Endothelial cell of umbilical vein (primary cell): ENCODE data around the gene PTGIR. TPM values are rescaled to one million over a fixed set of nuclear protein-coding genes. Genes with fewer than 3 reads are reported as not detected.

Experiments used
- BruUV-seq: library from RNA; stranded (reverse); fragments of 400-500 nt; replicated peaks from 2 replicates; lab custom pipeline; 2021; lab: Mats Ljungman, UMichigan
- CTCF ChIA-PET: fragments of 300-600, 350-600 bp; sonication (Branson Sonifier 250); formaldehyde crosslinking; loops from one replicate; lab custom pipeline; 2021; ENCODE audit warnings: antibody characterized with exemption, inconsistent platforms; lab: Charles Lee
- POLR2A ChIA-PET: fragments of 300-600, 350-600 bp; sonication (Branson Sonifier 250); formaldehyde crosslinking; loops from one replicate; lab custom pipeline; 2021; ENCODE audit warnings: antibody characterized with exemption, inconsistent platforms; lab: Charles Lee
- DNase-seq: peaks from one replicate; pipeline ENCODE4 v3.0.0-alpha.2; 2011; ENCODE audit warnings: low read depth, low spot score
- FAIRE-seq: peaks from 2 replicates; lab custom pipeline; 2011; peaks lifted over from hg19 to GRCh38; lab: Jason Lieb, UNC
- H2AFZ ChIP-seq: 2 replicates; pipeline ENCODE4 v1.6.0; 2012; ENCODE audit warnings: low read depth, low read length, control low read depth, inconsistent platforms
- H3K27ac ChIP-seq: 2 replicates; pipeline ENCODE4 v1.5.1; 2011; ENCODE audit warnings: low read depth, mild to moderate bottlenecking, control low read depth, low read length, moderate library complexity; ENCODE audit not compliant: insufficient read depth
- H3K27me3 ChIP-seq, 2 experiments: 2 replicates each; pipeline versions ENCODE4 v1.6.0 to v1.6.1; 2011; ENCODE audit warnings: low read length in 2 of 2, mixed read lengths in 1 of 2; ENCODE audit not compliant: control insufficient read depth in 2 of 2, insufficient read depth in 2 of 2
- H3K36me3 ChIP-seq, 2 experiments: 2 replicates in 1 of 2; 3 replicates in 1 of 2; pipeline ENCODE4 v1.5.1; 2011; ENCODE audit warnings: low read length in 2 of 2, mild to moderate bottlenecking in 1 of 2, moderate library complexity in 1 of 2; ENCODE audit not compliant: control insufficient read depth in 2 of 2, insufficient read depth in 2 of 2; ENCODE audit errors: extremely low read depth in 1 of 2
- H3K4me1 ChIP-seq: 3 replicates; pipeline ENCODE4 v1.5.1; 2011; ENCODE audit warnings: mild to moderate bottlenecking, low read length; ENCODE audit not compliant: control insufficient read depth, insufficient read depth; ENCODE audit errors: extremely low read depth
- H3K4me2 ChIP-seq: 2 replicates; pipeline ENCODE4 v1.6.1; 2011; ENCODE audit warnings: low read length, control low read depth, mixed read lengths; ENCODE audit not compliant: insufficient read depth
- H3K4me3 ChIP-seq, 3 experiments: fragments of 200-600 bp in 1 of 3; sonication (generic), shearing (Covaris generic) in 1 of 3; replicated peaks in 1 of 3; 2 replicates each; pipeline ENCODE4 v1.5.1; 2011 to 2016; ENCODE audit warnings: control low read depth in 3 of 3, low read length in 3 of 3, mild to moderate bottlenecking in 2 of 3, inconsistent platforms in 1 of 3, low read depth in 1 of 3, moderate library complexity in 1 of 3; ENCODE audit not compliant: insufficient read depth in 1 of 3
- H3K79me2 ChIP-seq: 2 replicates; pipeline ENCODE4 v1.6.0; 2012; ENCODE audit warnings: low read length, inconsistent platforms; ENCODE audit not compliant: control insufficient read depth, insufficient read depth
- H3K9ac ChIP-seq: replicated peaks from 2 replicates; pipeline ENCODE3; 2011; ENCODE audit warnings: low read length, control low read depth; ENCODE audit not compliant: insufficient read depth; ENCODE audit errors: extremely low read depth
- H3K9me1 ChIP-seq: replicated peaks from 3 replicates; pipeline ENCODE4 v1.6.0; 2011; ENCODE audit warnings: mild to moderate bottlenecking, low read length; ENCODE audit not compliant: control insufficient read depth, insufficient read depth; ENCODE audit errors: extremely low read depth
- H3K9me3 ChIP-seq: replicated peaks from 2 replicates; pipeline ENCODE4 v1.5.1; 2012; ENCODE audit warnings: low read length, inconsistent platforms; ENCODE audit not compliant: control insufficient read depth, insufficient read depth
- H4K20me1 ChIP-seq: replicated peaks from 2 replicates; pipeline ENCODE3; 2011; ENCODE audit warnings: mild to moderate bottlenecking, low read length; ENCODE audit not compliant: control insufficient read depth, insufficient read depth; ENCODE audit errors: extremely low read depth
- EZH2 ChIP-seq: IDR thresholded peaks from 2 replicates; pipeline ENCODE4 v1.6.1; 2012; ENCODE audit warnings: borderline replicate concordance, low read depth, mild to moderate bottlenecking, moderate library complexity, low read length, inconsistent platforms; ENCODE audit not compliant: severe bottlenecking
- FOS ChIP-seq: IDR thresholded peaks from 2 replicates; pipeline ENCODE4 v1.6.1; 2011; ENCODE audit warnings: mild to moderate bottlenecking, low read length, moderate library complexity, borderline replicate concordance; ENCODE audit not compliant: insufficient read depth
- GATA2 ChIP-seq: IDR thresholded peaks from 2 replicates; pipeline ENCODE4 v1.7.0; 2011; ENCODE audit warnings: low read depth, mild to moderate bottlenecking, moderate library complexity, mixed read lengths, low read length; ENCODE audit not compliant: insufficient read length, insufficient read depth
- JUN ChIP-seq: IDR thresholded peaks from 2 replicates; pipeline ENCODE4 v1.6.1; 2011; ENCODE audit warnings: borderline replicate concordance, low read depth; ENCODE audit not compliant: insufficient read length, insufficient read depth
- MYC ChIP-seq: IDR thresholded peaks from one replicate; pipeline ENCODE4 v1.6.1; 2011; ENCODE audit warnings: mild to moderate bottlenecking, low read depth, low read length
- POLR2A ChIP-seq: IDR thresholded peaks from 2 replicates; pipeline ENCODE4 v1.6.1; 2012; ENCODE audit warnings: low read depth, mild to moderate bottlenecking, control low read depth, low read length
- POLR2AphosphoS5 ChIP-seq: IDR thresholded peaks from 2 replicates; pipeline ENCODE4 v1.6.1; 2012; ENCODE audit warnings: low read depth, mild to moderate bottlenecking, control low read depth, low read length, moderate library complexity; ENCODE audit not compliant: insufficient read depth
- dilution Hi-C: fragments of 300-500 bp; cut with MboI; formaldehyde crosslinking; loops from one replicate; pipeline ENCODE4 v1.15.0; 2019; ENCODE audit warnings: low sequenced_read_pairs; ENCODE audit not compliant: extremely low pct_ligation_motif_present
- intact Hi-C: fragments of 100-400 bp; cut with micrococcal nuclease; formaldehyde crosslinking; loops from one replicate; pipeline ENCODE4 v1.10.0; 2022
- polyA plus RNA-seq, 4 experiments: library from polyadenylated mRNA; depleted of rRNA in 3 of 4; stranded (reverse) in 3 of 4; unstranded in 1 of 4; fragments of >200 nt; gene quantifications; 2 replicates each; pipeline versions ENCODE4 v1.2.1 to v1.2.3, GENCODE V29; 2011 to 2012; ENCODE audit warnings: missing spikeins in 1 of 4
- total RNA-seq: library from RNA; stranded (reverse); gene quantifications from 2 replicates; pipeline ENCODE4 v1.2.3, GENCODE V29; 2021
- TF ChIP-seq, protein P1 (sequence below): IDR thresholded peaks from 2 replicates; pipeline ENCODE4 v1.6.1; 2011; ENCODE audit not compliant: insufficient read depth, insufficient read length
- TF ChIP-seq, protein P2 (sequence below), 2 donors: IDR thresholded peaks; 1 replicate in 1 of 2; 2 replicates in 1 of 2; pipeline ENCODE4 v1.5.1; 2011; ENCODE audit warnings: low read length in 2 of 2, mild to moderate bottlenecking in 2 of 2, moderate library complexity in 2 of 2, control low read depth in 1 of 2, inconsistent platforms in 1 of 2, low read depth in 1 of 2; ENCODE audit not compliant: insufficient read depth in 1 of 2; ENCODE audit errors: extremely low read depth in 1 of 2

The PTGIR gene
- total and polyA plus RNA-seq, 2 donors (not counting 3 experiments of a cell fraction or from before 2014, with no cell fraction given) = 0.55 to 2.7 TPM

GRCh38 chr19:46618670-46619231, 6.1 kb downstream of the PTGIR start:
- Histone ChIP-seq H3K36me3 (no peaks in the 10 kb centered on the region), H3K27me3 (no peaks in the 10 kb centered on the region), H4K20me1 (no peaks in the 10 kb centered on the region), H3K4me3 (no peak overlapping the region), H2AFZ (no peak overlapping the region), H3K79me2 (no peaks in the 10 kb centered on the region), H3K9me3 (no peaks in the 10 kb centered on the region), H3K9me1 (no peaks in the 10 kb centered on the region), H3K4me2 (no peak overlapping the region), H3K4me1 (no peaks in the 10 kb centered on the region), H3K27ac (no peak overlapping the region), H3K9ac (no peak overlapping the region)
- TF ChIP-seq, protein P1, sequence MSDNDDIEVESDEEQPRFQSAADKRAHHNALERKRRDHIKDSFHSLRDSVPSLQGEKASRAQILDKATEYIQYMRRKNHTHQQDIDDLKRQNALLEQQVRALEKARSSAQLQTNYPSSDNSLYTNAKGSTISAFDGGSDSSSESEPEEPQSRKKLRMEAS = no peak
- TF ChIP-seq GATA2 (no peak), MYC (no peak)
- TF ChIP-seq, protein P2, sequence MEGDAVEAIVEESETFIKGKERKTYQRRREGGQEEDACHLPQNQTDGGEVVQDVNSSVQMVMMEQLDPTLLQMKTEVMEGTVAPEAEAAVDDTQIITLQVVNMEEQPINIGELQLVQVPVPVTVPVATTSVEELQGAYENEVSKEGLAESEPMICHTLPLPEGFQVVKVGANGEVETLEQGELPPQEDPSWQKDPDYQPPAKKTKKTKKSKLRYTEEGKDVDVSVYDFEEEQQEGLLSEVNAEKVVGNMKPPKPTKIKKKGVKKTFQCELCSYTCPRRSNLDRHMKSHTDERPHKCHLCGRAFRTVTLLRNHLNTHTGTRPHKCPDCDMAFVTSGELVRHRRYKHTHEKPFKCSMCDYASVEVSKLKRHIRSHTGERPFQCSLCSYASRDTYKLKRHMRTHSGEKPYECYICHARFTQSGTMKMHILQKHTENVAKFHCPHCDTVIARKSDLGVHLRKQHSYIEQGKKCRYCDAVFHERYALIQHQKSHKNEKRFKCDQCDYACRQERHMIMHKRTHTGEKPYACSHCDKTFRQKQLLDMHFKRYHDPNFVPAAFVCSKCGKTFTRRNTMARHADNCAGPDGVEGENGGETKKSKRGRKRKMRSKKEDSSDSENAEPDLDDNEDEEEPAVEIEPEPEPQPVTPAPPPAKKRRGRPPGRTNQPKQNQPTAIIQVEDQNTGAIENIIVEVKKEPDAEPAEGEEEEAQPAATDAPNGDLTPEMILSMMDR (IDR thresholded peaks at IDR 0.05; ENCODE audit: extremely low read depth in 1 of 2, insufficient read depth in 1 of 2, low read depth in 1 of 2, low read length in 2 of 2) = no peak
- dilution Hi-C loops = no loop called here
- no TSS peak for BruUV-seq
- FAIRE-seq (no peak), DNase-seq (no peak)
- intact Hi-C loops = no loop called here
- CTCF ChIA-PET = interaction anchor here (1.2 to 13.9 kb wide), 3 partner anchors 12 to 46 kb away, joined by 3 to 422 read pairs (median 21); partner anchors contain the start of gene DACT3
- POLR2A ChIA-PET = no interaction called here

GRCh38 chr19:46617601-46618000, 7.3 kb downstream of the PTGIR start:
- no peaks in the 10 kb centered on the region for H3K36me3 ChIP-seq
- TF ChIP-seq FOS (no peak), GATA2 (no peak), POLR2AphosphoS5 (no peak), MYC (no peak), EZH2 (no peak), JUN (no peak), POLR2A (no peak)
- TF ChIP-seq, protein P2 (IDR thresholded peaks at IDR 0.05; ENCODE audit: extremely low read depth in 1 of 2, insufficient read depth in 1 of 2, low read depth in 1 of 2, low read length in 2 of 2) = no peak
- TF ChIP-seq, protein P1 = no peak
- no peaks in the 10 kb centered on the region for H3K79me2 ChIP-seq
- H2AFZ ChIP-seq = no peak overlapping the region
- no peaks in the 10 kb centered on the region for H3K4me1 ChIP-seq
- no peak overlapping the region for H3K4me3 ChIP-seq
- FAIRE-seq = no peak
- no peak for DNase-seq
- no peak overlapping the region for H3K4me2 ChIP-seq
- intact Hi-C loops (no loop called here), dilution Hi-C loops (no loop called here)
- BruUV-seq = no TSS peak
- POLR2A ChIA-PET = interaction anchor here (0.9 to 1.2 kb wide), 2 partner anchors 17 to 44 kb away, joined by 4 read pairs; partner anchors contain the start of genes CALM3 and DACT3
- no peaks in the 10 kb centered on the region for H3K9me3 ChIP-seq
- no peaks in the 10 kb centered on the region for H3K27me3 ChIP-seq
- no peak overlapping the region for H3K27ac ChIP-seq
- CTCF ChIA-PET = interaction anchor here (0.6 to 13.9 kb wide), 22 partner anchors 11 to 223 kb away, joined by 3 to 422 read pairs (median 4); partner anchors contain the start of gene DACT3
- H3K9me1 ChIP-seq = no peaks in the 10 kb centered on the region
- H4K20me1 ChIP-seq = no peaks in the 10 kb centered on the region
- H3K9ac ChIP-seq = no peak overlapping the region
